Right lobe of liver (tissue), 4 donors: ENCODE measurements around the gene SPAG5.

Source experiments
- POLR2A ChIP-seq: fragments of 450-650 bp; IDR thresholded peaks from one replicate; pipeline ENCODE4 v1.6.1; 2017; ENCODE audit warnings: antibody characterized with exemption, mild to moderate bottlenecking
- TF ChIP-seq, protein P1 (sequence below), 4 donors: fragments of 200-600 bp in 3 of 4; fragments of 450-650 bp in 1 of 4; IDR thresholded peaks; one replicate each; pipeline versions ENCODE4 v1.5.1 to v1.8.0; 2016 to 2022; ENCODE audit warnings: antibody characterized with exemption in 4 of 4, mild to moderate bottlenecking in 2 of 4
- donor health status: DM: no; HTN: no; CAD: no.
- donor health status: DM: no; HTN: no; CAD: no.
- donor health status: DM: no; HTN: yes; CAD: no.

DNA sequence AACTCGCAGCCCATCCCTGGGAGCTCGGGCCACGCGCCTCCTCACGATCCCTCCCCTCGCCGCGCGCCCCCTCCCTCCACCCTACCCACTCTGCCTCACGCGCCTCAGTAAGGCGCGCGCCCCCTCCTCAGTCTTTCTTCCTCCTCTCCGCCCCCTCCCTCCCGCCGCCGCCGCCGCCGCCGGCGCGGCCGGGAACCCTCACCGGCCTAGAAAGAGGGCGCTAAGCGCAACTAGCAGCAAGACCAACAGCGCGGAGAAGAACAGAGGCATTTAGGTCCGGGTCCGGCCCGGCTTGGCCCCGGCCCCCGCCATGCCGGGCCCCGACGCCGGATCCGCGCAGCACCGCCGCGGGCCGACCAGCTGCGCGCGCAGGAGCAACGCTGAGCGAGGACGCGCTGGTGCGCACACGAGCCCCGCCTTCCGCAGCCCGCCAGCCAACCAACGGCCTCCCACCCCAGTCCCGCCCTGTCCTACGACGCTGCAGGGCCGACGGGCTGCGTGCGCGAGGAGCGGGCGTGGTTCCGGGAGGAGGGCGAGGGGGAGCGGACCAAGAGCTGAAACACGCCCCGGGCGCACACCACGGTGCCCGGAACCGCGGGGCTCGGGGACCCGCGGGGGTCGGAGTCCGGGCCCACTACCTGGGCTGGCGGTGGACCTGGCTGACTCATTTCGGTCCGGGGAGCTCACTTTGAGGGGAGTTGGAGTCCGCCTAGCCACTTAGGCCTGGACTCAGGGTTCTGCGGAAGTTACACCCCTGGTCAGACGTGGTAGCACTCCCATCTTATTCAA lies 46.2 kb upstream of the SPAG5 start, which contains the start of gene BLTP2:
- peak; percentile 89 for TF ChIP-seq POLR2A
- TF ChIP-seq, protein P1, sequence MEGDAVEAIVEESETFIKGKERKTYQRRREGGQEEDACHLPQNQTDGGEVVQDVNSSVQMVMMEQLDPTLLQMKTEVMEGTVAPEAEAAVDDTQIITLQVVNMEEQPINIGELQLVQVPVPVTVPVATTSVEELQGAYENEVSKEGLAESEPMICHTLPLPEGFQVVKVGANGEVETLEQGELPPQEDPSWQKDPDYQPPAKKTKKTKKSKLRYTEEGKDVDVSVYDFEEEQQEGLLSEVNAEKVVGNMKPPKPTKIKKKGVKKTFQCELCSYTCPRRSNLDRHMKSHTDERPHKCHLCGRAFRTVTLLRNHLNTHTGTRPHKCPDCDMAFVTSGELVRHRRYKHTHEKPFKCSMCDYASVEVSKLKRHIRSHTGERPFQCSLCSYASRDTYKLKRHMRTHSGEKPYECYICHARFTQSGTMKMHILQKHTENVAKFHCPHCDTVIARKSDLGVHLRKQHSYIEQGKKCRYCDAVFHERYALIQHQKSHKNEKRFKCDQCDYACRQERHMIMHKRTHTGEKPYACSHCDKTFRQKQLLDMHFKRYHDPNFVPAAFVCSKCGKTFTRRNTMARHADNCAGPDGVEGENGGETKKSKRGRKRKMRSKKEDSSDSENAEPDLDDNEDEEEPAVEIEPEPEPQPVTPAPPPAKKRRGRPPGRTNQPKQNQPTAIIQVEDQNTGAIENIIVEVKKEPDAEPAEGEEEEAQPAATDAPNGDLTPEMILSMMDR (IDR thresholded peaks at IDR 0.05): no peak
